ENCODE data around the gene C13orf46.

- no peak for TF ChIP-seq TAF1 (IDR thresholded peaks at IDR 0.05; ENCODE audit: low read depth, low read length)
- TF ChIP-seq POLR2A (IDR thresholded peaks at IDR 0.05; ENCODE audit: low read depth, low read length): no peak
- TF ChIP-seq POLR2AphosphoS5 (IDR thresholded peaks at IDR 0.05; ENCODE audit: low read depth, low read length): no peak
- TF ChIP-seq PAX5 (IDR thresholded peaks at IDR 0.05; ENCODE audit: insufficient read depth, low read length, severe bottlenecking): no peak
- no peak for TF ChIP-seq SPI1 (IDR thresholded peaks at IDR 0.05; ENCODE audit: low read depth, low read length)
- TF ChIP-seq POU2F2 (IDR thresholded peaks at IDR 0.05; ENCODE audit: low read depth, low read length): no peak
These were observed 54.7 kb downstream of the C13orf46 start for GRCh38 chr13:113918981-113919701.

Data from GM12891 (cell line).